Adrenal gland (tissue), 12 donors: ENCODE measurements around the gene PIGS. TPM values are rescaled to one million over a fixed set of nuclear protein-coding genes. Genes with fewer than 3 reads are reported as not detected.

Experiments
- DNase-seq, 7 donors: peaks; one replicate each; pipeline ENCODE4 v3.0.0-alpha.2; 2019 to 2020
- H3K27ac ChIP-seq, 5 donors: fragments of 200-600 bp; sonication (generic) in 4 of 5; 1 replicate in 3 of 5; 2 replicates in 2 of 5; pipeline versions ENCODE4 v1.5.1 to v1.8.0; 2016 to 2020; ENCODE audit warnings: mild to moderate bottlenecking in 1 of 5
- H3K27me3 ChIP-seq: fragments of 200-600 bp; 2 replicates; pipeline ENCODE4 v1.8.0; 2021
- H3K36me3 ChIP-seq, 2 donors: fragments of 200-600 bp; replicated peaks in 1 of 2; 1 replicate in 1 of 2; 2 replicates in 1 of 2; pipeline versions ENCODE4 v1.5.1 to v1.8.0; 2018 to 2022
- H3K4me1 ChIP-seq, 2 donors: fragments of 200-600 bp; replicated peaks in 1 of 2; 1 replicate in 1 of 2; 2 replicates in 1 of 2; pipeline versions ENCODE4 v1.5.1 to v1.8.0; 2018 to 2021
- H3K4me3 ChIP-seq, 4 donors: fragments of 200-600 bp; sonication (generic) in 3 of 4; one replicate each; pipeline ENCODE4 v1.5.1; 2016 to 2018
- H3K9me3 ChIP-seq, 3 donors: fragments of 200-600 bp; sonication (generic) in 1 of 3; replicated peaks in 1 of 3; 1 replicate in 2 of 3; 2 replicates in 1 of 3; pipeline versions ENCODE4 v1.5.1 to v1.8.0; 2016 to 2021
- CTCF ChIP-seq, 6 experiments: fragments of 450-650 bp in 4 of 6; fragments of 200-600 bp in 2 of 6; sonication (generic) in 1 of 6; IDR thresholded peaks; 1 replicate in 5 of 6; 2 replicates in 1 of 6; pipeline versions ENCODE4 v1.5.1 to v1.8.0; 2016 to 2021; ENCODE audit warnings: antibody characterized with exemption in 6 of 6, mild to moderate bottlenecking in 2 of 6, moderate library complexity in 1 of 6
- POLR2A ChIP-seq, 2 donors: fragments of 450-650 bp; IDR thresholded peaks; one replicate each; pipeline ENCODE4 v1.6.1; 2017; ENCODE audit warnings: antibody characterized with exemption in 2 of 2, mild to moderate bottlenecking in 2 of 2, moderate library complexity in 1 of 2
- WGBS, 4 donors: extraction: QIAGEN DNeasy Blood & Tissue Kit in 2 of 4; methylation state at CpG; one replicate each; pipeline versions ENCODE4 v1.1.5 to v1.1.7; 2013 to 2017; 5-methylcytosine and 5-hydroxymethylcytosine counted together
- intact Hi-C, 2 donors: fragments of 100-400 bp; cut with DNase I; formaldehyde crosslinking; loops; one replicate each; pipeline versions ENCODE4 v1.14.1 to v1.15.0; 2022 to 2023
- polyA plus RNA-seq, 3 donors: library from polyadenylated mRNA; stranded (reverse); fragments of 200-250 nt in 2 of 3; fragments of 350-450 nt in 1 of 3; fragmentation: Illumina TruSeq in 1 of 3; extraction: RNeasy Lipid Tissue Mini Kit (QIAGEN cat#74804) in 1 of 3; gene quantifications; one replicate each; pipeline ENCODE4 v1.2.3, GENCODE V29; 2013 to 2014
- total RNA-seq, 9 donors: library from RNA; depleted of rRNA in 4 of 9; stranded (reverse); fragments of >200 nt in 4 of 9; fragments of 120-200 nt in 1 of 9; fragmentation: NEBNext Ultra II Directional in 1 of 9; extraction: Animal tissue kit (Norgen Biotek cat#: 25700) in 1 of 9; gene quantifications; one replicate each; pipeline versions ENCODE4 v1.1.0 to v1.2.4, GENCODE V29; 2013 to 2023
- donor health status: healthy with polysubstance abuse.
- donor health status: Bipolar disorder and iron deficiency.
- donor health status: DM: yes; HTN: yes; CAD: no.
- donor health status: DM: no; HTN: no; CAD: no.
- donor health status: DM: no; HTN: no; CAD: no.
- donor health status: DM: yes; HTN: yes; CAD: no.

The PIGS gene
- total and polyA plus RNA-seq, 12 donors: 9.2 to 73.0 (median 55.6) TPM

DNA sequence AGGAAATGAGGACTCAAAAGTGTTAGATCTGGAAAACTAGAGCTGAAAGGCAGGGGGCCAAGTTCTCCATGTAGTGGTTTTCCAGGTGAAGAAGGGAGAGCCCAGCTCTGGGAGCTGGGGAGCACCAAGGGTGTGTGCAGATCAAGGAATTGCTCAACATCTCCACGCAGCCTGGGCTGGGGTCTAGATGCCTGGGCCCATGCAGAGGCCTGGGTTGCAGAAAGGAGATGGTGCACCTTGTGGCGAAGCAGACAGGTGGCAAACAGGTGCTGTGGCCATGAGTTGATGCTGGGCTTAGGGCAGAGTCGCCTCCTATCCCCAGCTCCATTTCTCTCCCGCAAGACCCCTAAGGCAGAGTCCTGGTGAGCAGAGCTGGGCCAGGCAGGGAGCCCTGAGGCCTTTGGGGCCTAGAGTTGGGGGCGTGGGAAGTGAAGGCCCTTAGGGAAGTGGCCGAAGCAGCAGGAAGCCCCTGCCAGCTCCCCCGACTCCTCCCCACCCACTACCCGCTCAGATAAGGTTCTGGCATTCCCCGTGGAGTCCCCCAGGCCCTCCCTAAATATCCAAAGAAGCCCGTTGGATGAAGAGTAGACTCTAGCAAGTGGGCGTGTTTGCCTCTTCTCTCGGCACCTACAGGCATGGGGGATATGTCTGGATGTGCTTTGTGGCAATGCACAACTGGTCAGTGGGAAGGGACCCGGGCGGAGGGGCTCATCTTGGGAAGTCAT, 64.4 kb downstream of the PIGS start:
- no peak overlapping the region for H3K27ac ChIP-seq
- intact Hi-C loops: no loop called here
- DNase-seq: no peak
- H3K36me3 ChIP-seq: no peaks in the 10 kb centered on the region
- no peak overlapping the region for H3K4me3 ChIP-seq
- 75 to 87% (median 82%) methylated on average over 8 to 14 of the region's 14 CpGs for WGBS, 4 donors
- TF ChIP-seq CTCF (IDR thresholded peaks at IDR 0.05) (no peak), POLR2A (IDR thresholded peaks at IDR 0.05) (no peak)
- H3K9me3 ChIP-seq: no peaks in the 10 kb centered on the region
- no peaks in the 10 kb centered on the region for H3K4me1 ChIP-seq
- peaks cover 29% of the 10 kb centered on the region for H3K27me3 ChIP-seq

DNA sequence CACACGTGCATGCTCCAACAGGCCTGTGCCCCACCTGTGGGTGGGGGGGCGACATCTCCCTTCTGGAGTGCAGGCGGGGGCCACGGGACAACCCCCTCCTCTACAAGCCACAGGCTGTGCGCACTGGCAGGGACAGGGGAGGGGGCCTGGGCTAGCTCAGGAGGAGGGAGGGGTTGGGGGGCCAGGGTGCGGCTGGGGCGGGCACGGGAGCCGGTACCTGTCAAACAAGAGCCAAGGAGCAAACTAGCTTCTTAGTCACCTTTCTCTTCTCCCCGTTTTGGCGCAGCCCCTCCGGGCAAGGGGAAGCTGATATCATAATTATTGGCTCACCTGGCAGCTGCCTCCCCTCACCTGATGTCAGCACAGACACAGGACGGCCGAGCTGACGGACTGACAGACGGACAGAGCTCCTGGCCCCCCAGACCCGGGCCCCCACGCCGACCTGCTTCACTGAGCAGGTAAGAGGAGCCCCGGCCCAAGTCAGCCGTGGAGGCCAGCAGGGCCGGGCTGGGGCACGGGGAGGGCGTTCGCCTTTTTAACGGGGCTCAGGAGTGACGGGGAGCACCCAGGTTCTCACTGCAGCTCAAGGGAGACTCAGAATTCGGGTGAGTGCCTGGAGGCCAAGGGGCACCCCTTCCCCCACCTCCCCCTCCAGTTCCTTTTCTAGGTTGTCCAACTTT, 65.2 kb downstream of the PIGS start, which contains the start of gene FOXN1:
FOXN1 (plus strand) TSS at position 363 of the 680 bp plus-strand sequence. CDS start 17,622 bp downstream, outside the sequence.
- no peaks in the 10 kb centered on the region for H3K36me3 ChIP-seq
- H3K4me1 ChIP-seq: no peaks in the 10 kb centered on the region
- no peak within 1 kb of the TSS for H3K27ac ChIP-seq
- TF ChIP-seq POLR2A (IDR thresholded peaks at IDR 0.05): no peak
- no peak for TF ChIP-seq CTCF (IDR thresholded peaks at IDR 0.05)
- intact Hi-C loops: no loop called here
- no peak within 1 kb of the TSS for H3K4me3 ChIP-seq
- 75 to 83% (median 78%) methylated on average over 4 to 28 of the region's 28 CpGs for WGBS, 4 donors
- DNase-seq: no peak
- no peaks in the 10 kb centered on the region for H3K9me3 ChIP-seq
- peaks cover 25% of the 10 kb centered on the region for H3K27me3 ChIP-seq

- H3K27me3 ChIP-seq: peaks cover 19% of the 10 kb centered on the region
- 60 to 74% (median 69%) methylated on average over 3 of the region's 3 CpGs for WGBS, 4 donors
- no peaks in the 10 kb centered on the region for H3K9me3 ChIP-seq
- no peak for DNase-seq
- no peaks in the 10 kb centered on the region for H3K36me3 ChIP-seq
- H3K27ac ChIP-seq: no peak overlapping the region
- no peaks in the 10 kb centered on the region for H3K4me1 ChIP-seq
- TF ChIP-seq CTCF (IDR thresholded peaks at IDR 0.05): no peak
- no peak for TF ChIP-seq POLR2A (IDR thresholded peaks at IDR 0.05)
- H3K4me3 ChIP-seq: no peak overlapping the region
- intact Hi-C loops: no loop called here
Observed at GRCh38 chr17:28503420-28503819, 67.9 kb downstream of the PIGS start.

Other genes starting within 250 kb of the PIGS start
- 10 to 100 TPM; 24.5 to 69.5 (median 40.9) TPM for gene IFT20, start 236.1 kb downstream of the PIGS start, total RNA-seq
- gene IFT20, start 236.1 kb downstream of the PIGS start, polyA plus RNA-seq: 100 to 1,000 TPM in 1 of 3 donors, 10 to 100 TPM in 2; 26.0 to 100 (median 78.7) TPM
- gene TNFAIP1, start 235.8 kb downstream of the PIGS start, total RNA-seq: 10 to 100 TPM; 21.7 to 70.6 (median 41.0) TPM
- 10 to 100 TPM; 17.2 to 32.5 (median 23.8) TPM for gene TNFAIP1, start 235.8 kb downstream of the PIGS start, polyA plus RNA-seq
- 100 to 1,000 TPM; 154 to 204 (median 175) TPM for gene POLDIP2, start 214.0 kb downstream of the PIGS start, total RNA-seq
- 100 to 1,000 TPM in 2 of 3 donors, 10 to 100 TPM in 1; 74.2 to 201 (median 111) TPM for gene POLDIP2, start 214.0 kb downstream of the PIGS start, polyA plus RNA-seq
- gene SEBOX, start 206.3 kb downstream of the PIGS start, total RNA-seq: not detected
- not detected for gene SEBOX, start 206.3 kb downstream of the PIGS start, polyA plus RNA-seq
- gene VTN, start 201.2 kb downstream of the PIGS start, total RNA-seq: 100 to 1,000 TPM in 8 of 9 donors, 1 to 10 TPM in 1; 5.5 to 470 (median 220) TPM
- 100 to 1,000 TPM in 2 of 3 donors, 10 to 100 TPM in 1; 69.9 to 184 (median 122) TPM for gene VTN, start 201.2 kb downstream of the PIGS start, polyA plus RNA-seq
- gene SARM1, start 199.8 kb downstream of the PIGS start, total RNA-seq: 10 to 100 TPM in 8 of 9 donors, 1 to 10 TPM in 1; 5.8 to 40.0 (median 24.9) TPM
- 10 to 100 TPM; 10.8 to 22.6 (median 16.0) TPM for gene SARM1, start 199.8 kb downstream of the PIGS start, polyA plus RNA-seq
- 10 to 100 TPM; 11.9 to 79.8 (median 49.0) TPM for gene SLC46A1, start 165.3 kb downstream of the PIGS start, total RNA-seq
- 100 to 1,000 TPM in 1 of 3 donors, 10 to 100 TPM in 2; 13.3 to 104 (median 15.4) TPM for gene SLC46A1, start 165.3 kb downstream of the PIGS start, polyA plus RNA-seq
- gene SLC13A2, start 97.9 kb downstream of the PIGS start, total RNA-seq: 1 to 10 TPM in 1 of 9 donors, not detected in 8; 1.6 TPM
- under 1 TPM in 2 of 3 donors, not detected in 1; 0.03 to 0.05 TPM for gene SLC13A2, start 97.9 kb downstream of the PIGS start, polyA plus RNA-seq
- under 1 TPM in 1 of 9 donors, not detected in 8; 0.06 TPM for gene FOXN1, start 65.2 kb downstream of the PIGS start, total RNA-seq
- gene FOXN1, start 65.2 kb downstream of the PIGS start, polyA plus RNA-seq: not detected
- gene UNC119, start 18.9 kb downstream of the PIGS start, total RNA-seq: 10 to 100 TPM; 26.7 to 80.8 (median 41.3) TPM
- gene UNC119, start 18.9 kb downstream of the PIGS start, polyA plus RNA-seq: 10 to 100 TPM; 28.3 to 47.7 (median 36.1) TPM
- 10 to 100 TPM in 8 of 9 donors, 1 to 10 TPM in 1; 6.3 to 65.5 (median 32.3) TPM for gene ALDOC, start 5.4 kb upstream of the PIGS start, total RNA-seq
- 10 to 100 TPM; 18.5 to 61.2 (median 18.7) TPM for gene ALDOC, start 5.4 kb upstream of the PIGS start, polyA plus RNA-seq
- 10 to 100 TPM in 1 of 9 donors, 1 to 10 TPM in 7, under 1 TPM in 1; 0.97 to 35.6 (median 3.9) TPM for gene SPAG5, start 27.5 kb upstream of the PIGS start, total RNA-seq
- gene SPAG5, start 27.5 kb upstream of the PIGS start, polyA plus RNA-seq: 10 to 100 TPM in 2 of 3 donors, 1 to 10 TPM in 1; 4.3 to 27.5 (median 13.4) TPM
- 10 to 100 TPM in 2 of 9 donors, 1 to 10 TPM in 7; 1.1 to 12.3 (median 5.2) TPM for gene RSKR, start 42.7 kb upstream of the PIGS start, total RNA-seq
- gene RSKR, start 42.7 kb upstream of the PIGS start, polyA plus RNA-seq: 10 to 100 TPM in 1 of 3 donors, 1 to 10 TPM in 2; 2.7 to 12.2 (median 4.3) TPM
- 100 to 1,000 TPM in 8 of 9 donors, 10 to 100 TPM in 1; 93.1 to 228 (median 139) TPM for gene BLTP2, start 73.6 kb upstream of the PIGS start, total RNA-seq
- gene BLTP2, start 73.6 kb upstream of the PIGS start, polyA plus RNA-seq: 100 to 1,000 TPM in 1 of 3 donors, 10 to 100 TPM in 2; 27.8 to 137 (median 29.9) TPM
- 100 to 1,000 TPM in 3 of 9 donors, 10 to 100 TPM in 6; 58.5 to 195 (median 84.8) TPM for gene SDF2, start 90.4 kb upstream of the PIGS start, total RNA-seq
- gene SDF2, start 90.4 kb upstream of the PIGS start, polyA plus RNA-seq: 100 to 1,000 TPM in 1 of 3 donors, 10 to 100 TPM in 2; 50.6 to 121 (median 52.7) TPM
- gene SUPT6H, start 90.7 kb upstream of the PIGS start, total RNA-seq: 100 to 1,000 TPM in 1 of 9 donors, 10 to 100 TPM in 8; 48.1 to 125 (median 68.5) TPM
- 10 to 100 TPM; 58.9 to 76.4 (median 74.2) TPM for gene SUPT6H, start 90.7 kb upstream of the PIGS start, polyA plus RNA-seq
- 1 to 10 TPM in 4 of 9 donors, under 1 TPM in 4, not detected in 1; 0.61 to 3.2 (median 1.6) TPM for gene PROCA1, start 140.4 kb upstream of the PIGS start, total RNA-seq
- 1 to 10 TPM in 2 of 3 donors, under 1 TPM in 1; 0.75 to 8.8 (median 3.8) TPM for gene PROCA1, start 140.4 kb upstream of the PIGS start, polyA plus RNA-seq
- gene RAB34, start 146.3 kb upstream of the PIGS start, total RNA-seq: 100 to 1,000 TPM; 111 to 332 (median 150) TPM
- 100 to 1,000 TPM; 114 to 195 (median 139) TPM for gene RAB34, start 146.3 kb upstream of the PIGS start, polyA plus RNA-seq
- gene RPL23A, start 148.5 kb upstream of the PIGS start, total RNA-seq: 1,000 to 10,000 TPM in 5 of 9 donors, 100 to 1,000 TPM in 4; 135 to 1,266 (median 1,139) TPM
- gene RPL23A, start 148.5 kb upstream of the PIGS start, polyA plus RNA-seq: 100 to 1,000 TPM; 523 to 901 (median 672) TPM
- gene TLCD1, start 154.7 kb upstream of the PIGS start, total RNA-seq: 10 to 100 TPM in 2 of 9 donors, 1 to 10 TPM in 6, under 1 TPM in 1; 0.52 to 13.0 (median 5.6) TPM
- gene TLCD1, start 154.7 kb upstream of the PIGS start, polyA plus RNA-seq: 10 to 100 TPM in 1 of 3 donors, 1 to 10 TPM in 2; 3.9 to 18.8 (median 6.8) TPM
- gene NEK8, start 157.3 kb upstream of the PIGS start, total RNA-seq: 10 to 100 TPM in 1 of 9 donors, 1 to 10 TPM in 7, under 1 TPM in 1; 0.54 to 11.9 (median 6.1) TPM
- 10 to 100 TPM in 1 of 3 donors, 1 to 10 TPM in 2; 6.0 to 10.8 (median 6.6) TPM for gene NEK8, start 157.3 kb upstream of the PIGS start, polyA plus RNA-seq
- gene TRAF4, start 172.5 kb upstream of the PIGS start, total RNA-seq: 10 to 100 TPM in 8 of 9 donors, 1 to 10 TPM in 1; 8.2 to 50.5 (median 23.0) TPM
- 10 to 100 TPM; 13.0 to 22.7 (median 17.9) TPM for gene TRAF4, start 172.5 kb upstream of the PIGS start, polyA plus RNA-seq